ENCODE data around the gene GGT5.
"Not testable (repeated sequence)": the region's sequence is repeated elsewhere in the genome, so short reads cannot be mapped to it uniquely, and the experiment has no call there.

Gene GGT5

GRCh38 chr22:24245030-24245431 lies at the start of gene GGT5:
Gene GGT5 (minus strand): TSS chr22:24245082. CDS start chr22:24244725, 357 bp downstream.
- DNase-seq (ENCODE audit: low read depth); H3K4me3 ChIP-seq (ENCODE audit: low read length): not testable (repeated sequence)

GRCh38 chr22:24292202-24292830 lies 47.4 kb upstream of the GGT5 start:
- H3K4me3 ChIP-seq (ENCODE audit: low read length); DNase-seq (ENCODE audit: low read depth): not testable (repeated sequence)

GRCh38 chr22:24291515-24292201 lies 46.8 kb upstream of the GGT5 start:
- no peak overlapping the region for H3K4me3 ChIP-seq (ENCODE audit: low read length)
- no peak for TF ChIP-seq CTCF (conservative IDR thresholded peaks at IDR 0.05; ENCODE audit: low read depth, low read length)
- DNase-seq (ENCODE audit: low read depth), result no peak

- H3K4me3 ChIP-seq (ENCODE audit: low read length), result no peak overlapping the region
Measured at GRCh38 chr22:24290459-24290858, 45.6 kb upstream of the GGT5 start.

GRCh38 chr22:24289741-24290163 lies 44.9 kb upstream of the GGT5 start:
- DNase-seq (ENCODE audit: low read depth), result no peak
- TF ChIP-seq CTCF (conservative IDR thresholded peaks at IDR 0.05; ENCODE audit: low read depth, low read length), result no peak
- H3K4me3 ChIP-seq (ENCODE audit: low read length), result no peak overlapping the region

More at GRCh38 chr22:24290459-24290858, 45.6 kb upstream of the GGT5 start:
- DNase-seq (ENCODE audit: low read depth), result no peak
- no peak for TF ChIP-seq CTCF (conservative IDR thresholded peaks at IDR 0.05; ENCODE audit: low read depth, low read length)

GRCh38 chr22:24289114-24289513 lies 44.2 kb upstream of the GGT5 start:
- TF ChIP-seq CTCF (conservative IDR thresholded peaks at IDR 0.05; ENCODE audit: low read depth, low read length), result no peak
- peak; percentile 51 for DNase-seq (ENCODE audit: low read depth)
- H3K4me3 ChIP-seq (ENCODE audit: low read length), result no peak overlapping the region

- DNase-seq (ENCODE audit: low read depth); H3K4me3 ChIP-seq (ENCODE audit: low read length): not testable (repeated sequence)
Measured at GRCh38 chr22:24287801-24288200, 42.9 kb upstream of the GGT5 start.

GRCh38 chr22:24287212-24287611 lies 42.3 kb upstream of the GGT5 start:
- H3K4me3 ChIP-seq (ENCODE audit: low read length); DNase-seq (ENCODE audit: low read depth): not testable (repeated sequence)

GRCh38 chr22:24285245-24285644 lies 40.4 kb upstream of the GGT5 start:
- no peak overlapping the region for H3K4me3 ChIP-seq (ENCODE audit: low read length)
- no peak for TF ChIP-seq CTCF (conservative IDR thresholded peaks at IDR 0.05; ENCODE audit: low read depth, low read length)
- DNase-seq (ENCODE audit: low read depth), result no peak
